Calu3 (cell line): ENCODE results near the gene TRIM67. TPM values are rescaled to one million over a fixed set of nuclear protein-coding genes. Genes with fewer than 3 reads are reported as not detected.

Experiments used
- BruUV-seq: library from RNA; stranded (reverse); fragments of 400-500 nt; replicated peaks from 2 replicates; lab custom pipeline; 2021; lab: Mats Ljungman, UMichigan
- CTCF ChIA-PET: fragments of 300-600 bp; sonication (Branson Sonifier 250); formaldehyde crosslinking; loops from one replicate; lab custom pipeline; 2022; ENCODE audit warnings: antibody characterized with exemption; lab: Charles Lee
- DNase-seq: peaks from one replicate; pipeline ENCODE4 v3.0.0; 2022
- H3K27ac Mint-ChIP-seq: one replicate; pipeline ENCODE4 v1.8.0; 2022; ENCODE audit warnings: mixed read lengths; ENCODE audit not compliant: unreplicated experiment
- H3K27me3 Mint-ChIP-seq: one replicate; pipeline ENCODE4 v1.8.0; 2022; ENCODE audit warnings: mixed read lengths; ENCODE audit not compliant: unreplicated experiment
- H3K36me3 Mint-ChIP-seq: one replicate; pipeline ENCODE4 v1.8.0; 2022; ENCODE audit warnings: mild to moderate bottlenecking, moderate library complexity, mixed read lengths; ENCODE audit not compliant: insufficient read depth, unreplicated experiment
- H3K4me1 Mint-ChIP-seq: one replicate; pipeline ENCODE4 v1.8.0; 2022; ENCODE audit warnings: mild to moderate bottlenecking, low read depth, mixed read lengths; ENCODE audit not compliant: unreplicated experiment
- H3K4me3 Mint-ChIP-seq: one replicate; pipeline ENCODE4 v1.8.0; 2022; ENCODE audit warnings: mild to moderate bottlenecking, low read depth, moderate library complexity, mixed read lengths; ENCODE audit not compliant: unreplicated experiment
- H3K9me3 Mint-ChIP-seq: one replicate; pipeline ENCODE4 v1.8.0; 2022; ENCODE audit warnings: low read depth, mixed read lengths; ENCODE audit not compliant: unreplicated experiment
- intact Hi-C: fragments of 100-400 bp; cut with micrococcal nuclease; formaldehyde crosslinking; loops from one replicate; pipeline ENCODE4 v1.10.0; 2022; ENCODE audit not compliant: unreplicated experiment
- total RNA-seq: library from RNA; stranded (reverse); gene quantifications from 2 replicates; pipeline ENCODE4 v1.2.3, GENCODE V29; 2022
- TF ChIP-seq, protein P1 (sequence below): fragments of 200-600 bp; IDR thresholded peaks from one replicate; pipeline ENCODE4 v1.8.0; 2022; ENCODE audit warnings: antibody characterized with exemption; ENCODE audit not compliant: unreplicated experiment

TRIM67 gene
- total RNA-seq, 1 experiment from 2014 or later: 0.09 TPM

DNA sequence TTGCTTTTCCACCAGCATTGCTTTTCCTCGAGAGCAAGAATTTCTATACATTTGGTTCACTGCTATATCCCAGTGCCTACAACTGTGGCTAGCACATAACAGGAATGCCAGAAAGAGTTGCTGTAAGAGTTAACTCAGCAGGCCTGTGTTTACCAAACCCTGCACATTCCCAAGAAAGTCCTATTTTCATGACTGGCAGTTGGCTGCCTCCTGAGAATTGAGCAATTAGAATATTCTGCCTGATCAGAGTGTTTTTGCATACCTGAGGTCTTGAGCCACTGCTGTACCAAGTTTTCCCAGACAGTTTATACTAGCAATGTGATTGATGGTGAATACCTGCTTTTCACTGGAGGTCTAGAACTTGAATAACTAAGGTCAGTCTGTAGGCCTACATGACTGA, 76.4 kb downstream of the TRIM67 start:
- peaks cover 58% of the 10 kb centered on the region for H3K36me3 Mint-ChIP-seq
- H3K27ac Mint-ChIP-seq: no peak overlapping the region
- no peaks in the 10 kb centered on the region for H3K9me3 Mint-ChIP-seq
- no peaks in the 10 kb centered on the region for H3K27me3 Mint-ChIP-seq
- TF ChIP-seq, protein P1, sequence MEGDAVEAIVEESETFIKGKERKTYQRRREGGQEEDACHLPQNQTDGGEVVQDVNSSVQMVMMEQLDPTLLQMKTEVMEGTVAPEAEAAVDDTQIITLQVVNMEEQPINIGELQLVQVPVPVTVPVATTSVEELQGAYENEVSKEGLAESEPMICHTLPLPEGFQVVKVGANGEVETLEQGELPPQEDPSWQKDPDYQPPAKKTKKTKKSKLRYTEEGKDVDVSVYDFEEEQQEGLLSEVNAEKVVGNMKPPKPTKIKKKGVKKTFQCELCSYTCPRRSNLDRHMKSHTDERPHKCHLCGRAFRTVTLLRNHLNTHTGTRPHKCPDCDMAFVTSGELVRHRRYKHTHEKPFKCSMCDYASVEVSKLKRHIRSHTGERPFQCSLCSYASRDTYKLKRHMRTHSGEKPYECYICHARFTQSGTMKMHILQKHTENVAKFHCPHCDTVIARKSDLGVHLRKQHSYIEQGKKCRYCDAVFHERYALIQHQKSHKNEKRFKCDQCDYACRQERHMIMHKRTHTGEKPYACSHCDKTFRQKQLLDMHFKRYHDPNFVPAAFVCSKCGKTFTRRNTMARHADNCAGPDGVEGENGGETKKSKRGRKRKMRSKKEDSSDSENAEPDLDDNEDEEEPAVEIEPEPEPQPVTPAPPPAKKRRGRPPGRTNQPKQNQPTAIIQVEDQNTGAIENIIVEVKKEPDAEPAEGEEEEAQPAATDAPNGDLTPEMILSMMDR: no peak
- H3K4me3 Mint-ChIP-seq: no peak overlapping the region
- peaks cover 47% of the 10 kb centered on the region for H3K4me1 Mint-ChIP-seq
- BruUV-seq: TSS peak; percentile 5
- intact Hi-C loops: no loop called here
- CTCF ChIA-PET: no interaction called here
- no peak for DNase-seq

GRCh38 chr1:231240531-231240882, 78.6 kb downstream of the TRIM67 start:
- intact Hi-C loops: loop anchor here (5.0 kb wide), 1 partner anchor 362 kb away; no protein-coding TSS in a partner anchor
- Mint-ChIP-seq H3K27ac (peak overlapping the region; percentile 87), H3K36me3 (peaks cover 41% of the 10 kb centered on the region), H3K4me3 (peak overlapping the region; percentile 94), H3K4me1 (peaks cover 49% of the 10 kb centered on the region), H3K27me3 (no peaks in the 10 kb centered on the region), H3K9me3 (peaks cover 7% of the 10 kb centered on the region)
- CTCF ChIA-PET: no interaction called here
- BruUV-seq: TSS peak; percentile 57
- DNase-seq: no peak
- TF ChIP-seq, protein P1: no peak

- Mint-ChIP-seq H3K9me3 (peaks cover 7% of the 10 kb centered on the region), H3K4me3 (peak within 1 kb of the TSS; percentile 94), H3K36me3 (peaks cover 41% of the 10 kb centered on the region), H3K4me1 (peaks cover 46% of the 10 kb centered on the region), H3K27me3 (no peaks in the 10 kb centered on the region), H3K27ac (peak within 1 kb of the TSS; percentile 87)
- CTCF ChIA-PET: interaction anchor here (1.1 kb wide), 1 partner anchor 94 kb away, joined by 3 read pairs; no protein-coding TSS in a partner anchor
- DNase-seq: peak; percentile 94
- intact Hi-C loops: loop anchor here (5.0 kb wide), 1 partner anchor 361 kb away; no protein-coding TSS in a partner anchor
- BruUV-seq: no TSS peak
- TF ChIP-seq, protein P1: no peak
Measured at GRCh38 chr1:231240883-231241735, 79.3 kb downstream of the TRIM67 start, which contains the start of gene GNPAT. Gene GNPAT (plus strand): TSS chr1:231241212. CDS start chr1:231241379, 167 bp downstream.

DNA sequence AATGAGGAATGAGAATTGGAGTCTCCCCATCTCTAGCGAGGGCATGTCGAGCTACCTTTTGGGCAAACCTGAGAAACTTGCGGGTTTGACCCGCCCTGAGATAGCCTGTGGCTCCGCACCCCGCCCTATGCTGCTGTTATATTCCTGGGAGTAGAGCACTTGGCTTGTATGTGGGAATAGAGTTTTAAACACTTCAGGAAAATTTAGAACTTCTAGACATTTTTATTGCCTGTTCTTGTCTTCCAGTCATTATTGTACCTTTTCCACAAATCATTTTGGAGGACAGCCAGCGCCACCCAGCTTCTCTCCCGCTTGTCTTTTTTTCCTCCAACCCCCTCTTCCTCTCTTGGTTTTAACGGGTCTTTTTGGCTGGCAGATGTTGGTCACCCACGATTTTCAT, 79.9 kb downstream of the TRIM67 start:
- CTCF ChIA-PET: interaction anchor here (1.1 kb wide), 1 partner anchor 93 kb away, joined by 3 read pairs; no protein-coding TSS in a partner anchor
- peaks cover 45% of the 10 kb centered on the region for H3K36me3 Mint-ChIP-seq
- peak overlapping the region; percentile 87 for H3K27ac Mint-ChIP-seq
- BruUV-seq: TSS peak; percentile 41
- DNase-seq: peak; percentile 23
- no peaks in the 10 kb centered on the region for H3K27me3 Mint-ChIP-seq
- peaks cover 40% of the 10 kb centered on the region for H3K4me1 Mint-ChIP-seq
- H3K4me3 Mint-ChIP-seq: peak overlapping the region; percentile 94
- TF ChIP-seq, protein P1: no peak
- intact Hi-C loops: loop anchor here (2.0 to 5.0 kb wide), 2 partner anchors 93 to 361 kb away; no protein-coding TSS in a partner anchor
- H3K9me3 Mint-ChIP-seq: peaks cover 7% of the 10 kb centered on the region
